HEK293T (cell line): ENCODE measurements around the gene EMC1.
A peak's percentile ranks its signal among the peaks of the same experiment; 100 is the strongest.

Source experiments
- CTCF ChIA-PET: fragments of 350-600 bp; formaldehyde crosslinking; extraction: SDS; loops from one replicate; lab custom pipeline; 2021; ENCODE audit warnings: antibody characterized with exemption, inconsistent platforms; lab: Yijun Ruan, JAX
- POLR2A ChIA-PET: fragments of 350-600 bp; formaldehyde crosslinking; extraction: SDS; loops from one replicate; lab custom pipeline; 2020; ENCODE audit warnings: antibody characterized with exemption, inconsistent platforms; lab: Yijun Ruan, JAX
- DNase-seq: peaks from one replicate; pipeline ENCODE4 v3.0.0; 2012; ENCODE audit warnings: mixed read lengths; ENCODE audit errors: extremely low spot score
- ARNT ChIP-seq: fragments of 450-650 bp; IDR thresholded peaks from 2 replicates; pipeline ENCODE4 v1.6.1; 2017; ENCODE audit warnings: mild to moderate bottlenecking
- BHLHE40 ChIP-seq: fragments of 450-650 bp; IDR thresholded peaks from 2 replicates; pipeline ENCODE4 v1.6.1; 2016; ENCODE audit warnings: mild to moderate bottlenecking, moderate library complexity, borderline replicate concordance
- CTBP1 ChIP-seq: fragments of 450-650 bp; IDR thresholded peaks from 2 replicates; pipeline ENCODE4 v1.6.1; 2016; ENCODE audit warnings: borderline replicate concordance
- ELF4 ChIP-seq: fragments of 450-650 bp; IDR thresholded peaks from 2 replicates; pipeline ENCODE4 v1.6.1; 2017; ENCODE audit warnings: antibody characterized with exemption
- FOXA1 ChIP-seq: fragments of 450-650 bp; IDR thresholded peaks from 2 replicates; pipeline ENCODE4 v1.6.1; 2016; ENCODE audit warnings: mild to moderate bottlenecking
- FOXK2 ChIP-seq: fragments of 450-650 bp; IDR thresholded peaks from 2 replicates; pipeline ENCODE4 v1.6.1; 2016; ENCODE audit warnings: mild to moderate bottlenecking
- FOXM1 ChIP-seq: fragments of 450-650 bp; IDR thresholded peaks from 2 replicates; pipeline ENCODE4 v1.6.1; 2017; ENCODE audit warnings: mild to moderate bottlenecking, borderline replicate concordance
- HDGF ChIP-seq: fragments of 450-650 bp; IDR thresholded peaks from 2 replicates; pipeline ENCODE4 v1.6.1; 2017; ENCODE audit warnings: antibody characterized with exemption, borderline replicate concordance
- L3MBTL2 ChIP-seq: fragments of 450-650 bp; conservative IDR thresholded peaks from 2 replicates; pipeline ENCODE4 v1.6.1; 2016; ENCODE audit warnings: mild to moderate bottlenecking
- LEF1 ChIP-seq: fragments of 450-650 bp; IDR thresholded peaks from 2 replicates; pipeline ENCODE4 v1.6.1; 2017; ENCODE audit warnings: mild to moderate bottlenecking, borderline replicate concordance
- NFRKB ChIP-seq: fragments of 450-650 bp; IDR thresholded peaks from 2 replicates; pipeline ENCODE4 v1.6.1; 2016; ENCODE audit warnings: mild to moderate bottlenecking, moderate library complexity
- SP1 ChIP-seq: fragments of 450-650 bp; IDR thresholded peaks from 2 replicates; pipeline ENCODE4 v1.6.1; 2017
- SUZ12 ChIP-seq: fragments of 450-650 bp; IDR thresholded peaks from 2 replicates; pipeline ENCODE4 v1.6.1; 2016; ENCODE audit warnings: mild to moderate bottlenecking
- TARDBP ChIP-seq: fragments of 450-650 bp; IDR thresholded peaks from 2 replicates; pipeline ENCODE4 v1.6.1; 2016
- ZNF384 ChIP-seq: fragments of 450-650 bp; IDR thresholded peaks from 2 replicates; pipeline ENCODE4 v1.6.1; 2016
- TF ChIP-seq, protein P1 (sequence below): fragments of 450-650 bp; IDR thresholded peaks from 2 replicates; pipeline ENCODE4 v1.6.1; 2016

EMC1 gene

DNA sequence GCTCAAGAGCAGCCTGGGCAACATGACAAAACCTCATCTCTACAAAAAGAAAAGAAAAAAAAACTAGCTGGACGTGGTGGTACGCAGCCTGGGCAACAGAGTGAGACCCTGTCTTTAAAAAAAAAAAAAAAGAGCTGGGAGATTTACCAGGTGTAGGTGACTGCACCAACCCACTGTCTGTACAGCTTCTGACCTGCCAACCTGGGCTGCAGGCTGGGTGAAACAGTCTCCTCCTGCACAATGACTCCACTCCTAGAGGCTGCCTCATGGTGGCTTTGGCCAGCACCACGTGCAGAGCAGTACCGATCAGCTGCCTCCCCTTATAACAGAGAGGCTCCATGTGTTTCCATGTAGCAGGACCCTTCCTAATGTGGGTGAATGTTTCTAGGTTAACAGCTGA is 4.0 kb upstream of the EMC1 start:
- ChIA-PET POLR2A (no interaction called here), CTCF (interaction anchor here (0.6 kb wide), 1 partner anchor 182 kb away, joined by 3 read pairs; no protein-coding TSS in a partner anchor)
- DNase-seq: no peak
- TF ChIP-seq TARDBP (no peak), ZNF384 (no peak)

DNA sequence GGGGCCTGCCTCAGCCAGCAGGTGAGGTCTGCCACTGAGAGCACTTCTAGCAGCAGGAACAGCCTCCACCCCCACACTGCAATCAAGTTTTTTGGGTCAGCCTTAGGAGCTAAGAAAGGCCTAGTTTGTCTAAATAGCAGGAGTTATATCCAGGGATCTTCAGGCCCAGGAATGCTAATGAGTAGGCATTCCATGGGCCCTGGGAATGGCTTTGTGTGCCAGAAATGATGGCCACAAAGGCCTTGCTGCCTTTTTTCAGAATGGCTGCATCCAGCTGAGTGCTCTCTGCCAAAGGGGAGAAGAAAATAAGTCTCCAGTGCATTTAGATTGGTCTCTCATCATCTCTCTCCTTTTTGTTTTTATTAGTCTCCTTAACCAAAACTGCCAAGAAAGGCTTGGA is 3.1 kb upstream of the EMC1 start:
- DNase-seq: no peak
- POLR2A ChIA-PET: no interaction called here
- TF ChIP-seq FOXA1: no peak
- no peak for TF ChIP-seq FOXM1
- no peak for TF ChIP-seq FOXK2
- TF ChIP-seq BHLHE40: no peak
- no peak for TF ChIP-seq HDGF
- TF ChIP-seq SP1: no peak
- TF ChIP-seq ARNT: no peak
- TF ChIP-seq TARDBP: no peak
- TF ChIP-seq NFRKB: no peak
- TF ChIP-seq, protein P1, sequence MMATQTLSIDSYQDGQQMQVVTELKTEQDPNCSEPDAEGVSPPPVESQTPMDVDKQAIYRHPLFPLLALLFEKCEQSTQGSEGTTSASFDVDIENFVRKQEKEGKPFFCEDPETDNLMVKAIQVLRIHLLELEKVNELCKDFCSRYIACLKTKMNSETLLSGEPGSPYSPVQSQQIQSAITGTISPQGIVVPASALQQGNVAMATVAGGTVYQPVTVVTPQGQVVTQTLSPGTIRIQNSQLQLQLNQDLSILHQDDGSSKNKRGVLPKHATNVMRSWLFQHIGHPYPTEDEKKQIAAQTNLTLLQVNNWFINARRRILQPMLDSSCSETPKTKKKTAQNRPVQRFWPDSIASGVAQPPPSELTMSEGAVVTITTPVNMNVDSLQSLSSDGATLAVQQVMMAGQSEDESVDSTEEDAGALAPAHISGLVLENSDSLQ: no peak
- no peak for TF ChIP-seq LEF1
- no peak for TF ChIP-seq CTBP1
- TF ChIP-seq ZNF384: no peak
- no peak for TF ChIP-seq ELF4
- no peak for TF ChIP-seq L3MBTL2
- no peak for TF ChIP-seq SUZ12
- CTCF ChIA-PET: no interaction called here

DNA sequence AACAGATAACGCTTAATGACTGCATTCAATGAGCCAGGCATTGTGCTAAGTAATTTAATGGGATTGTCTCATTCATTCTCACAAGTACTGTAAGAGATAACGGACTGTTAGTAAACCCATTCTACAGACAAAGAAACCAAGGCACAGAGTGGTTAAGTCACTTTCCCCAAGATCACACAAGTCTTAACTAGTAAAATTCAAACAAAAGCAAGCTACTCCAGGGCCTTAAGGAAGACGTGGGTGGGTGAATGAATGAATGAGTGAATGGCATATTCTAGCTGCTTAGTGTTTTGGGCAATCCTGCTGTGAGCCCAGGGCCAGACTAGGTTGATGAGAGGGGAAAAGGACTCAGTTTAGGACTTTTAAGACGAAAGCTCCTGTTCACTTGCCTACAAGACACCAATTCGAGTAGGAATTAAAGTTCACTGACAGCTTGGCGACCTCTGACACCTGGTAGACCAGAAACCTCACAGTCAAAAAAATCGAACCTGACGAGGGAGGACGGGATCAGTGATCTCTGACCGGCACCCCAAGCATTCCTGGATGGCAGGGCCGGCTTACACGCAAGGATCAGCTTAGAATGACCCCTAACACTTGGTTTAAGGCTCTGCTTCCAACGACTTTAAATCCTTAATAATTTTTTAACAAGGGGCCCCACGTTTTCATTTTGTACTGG is 557 bp downstream of the EMC1 start:
- TF ChIP-seq TARDBP (no peak), ELF4 (no peak), CTBP1 (no peak), FOXK2 (no peak), NFRKB (no peak), FOXM1 (no peak), LEF1 (no peak), FOXA1 (no peak), SUZ12 (no peak), L3MBTL2 (no peak), ARNT (no peak)
- TF ChIP-seq, protein P1: no peak

DNA sequence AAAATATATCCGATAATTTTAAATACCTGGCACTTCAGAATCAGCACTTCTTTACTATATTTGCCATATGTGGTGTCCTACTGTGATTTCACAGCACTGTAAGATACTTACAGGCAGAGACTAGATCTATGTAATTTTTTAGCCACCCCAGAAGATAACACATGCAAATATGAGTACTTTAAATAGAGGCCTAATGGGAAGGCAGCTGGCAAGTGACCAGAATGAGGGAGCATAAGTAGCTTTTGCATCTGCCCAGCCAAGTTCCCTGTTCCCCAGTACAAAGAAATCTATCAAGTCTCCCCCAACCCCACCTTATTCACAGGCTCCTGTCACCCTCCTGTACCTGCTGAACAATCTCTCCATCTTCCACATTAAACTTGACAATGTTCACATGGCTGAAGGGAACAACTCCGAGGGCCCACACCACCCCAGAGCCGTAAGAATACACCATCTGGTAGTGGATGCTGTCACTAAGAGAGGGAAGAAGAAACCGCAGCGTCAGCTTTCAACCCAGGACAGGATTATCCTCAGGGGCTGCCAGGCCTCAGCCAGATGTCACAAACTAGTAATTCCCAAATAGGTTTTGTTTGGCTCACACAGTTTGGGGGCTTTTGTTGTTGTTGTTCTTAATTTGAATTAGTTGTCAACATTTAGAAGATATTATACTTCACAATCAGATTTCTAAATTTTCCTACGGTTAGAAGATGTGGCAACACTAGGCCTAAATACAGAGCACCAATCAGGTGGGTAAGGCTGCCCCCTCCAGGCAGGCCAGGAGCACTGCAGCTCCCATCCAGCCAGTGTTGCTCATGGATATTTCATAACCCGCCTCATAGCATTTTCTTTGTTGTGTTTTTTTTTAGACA is 10.4 kb downstream of the EMC1 start:
- peak; percentile 79 for DNase-seq
- CTCF ChIA-PET: interaction anchor here (0.5 to 1.4 kb wide), 4 partner anchors 81 to 800 kb away, joined by 3 to 4 read pairs (median 3); no protein-coding TSS in a partner anchor
- TF ChIP-seq, protein P1: no peak
- TF ChIP-seq TARDBP (no peak), CTBP1 (no peak), FOXK2 (no peak), NFRKB (no peak), LEF1 (no peak), L3MBTL2 (no peak), ARNT (no peak), BHLHE40 (no peak), FOXA1 (no peak), SP1 (no peak), ZNF384 (no peak), FOXM1 (no peak)
- POLR2A ChIA-PET: interaction anchor here (2.4 kb wide), 1 partner anchor 10 kb away, joined by 11 read pairs; the partner anchor contains the start of genes EMC1 and MRTO4

More for the DNA sequence above, 557 bp downstream of the EMC1 start:
- ChIA-PET CTCF (interaction anchor here (0.6 kb wide), 1 partner anchor 390 kb away, joined by 3 read pairs; no protein-coding TSS in a partner anchor), POLR2A (interaction anchor here (1.1 to 2.2 kb wide), 8 partner anchors 9 to 43 kb away, joined by 3 to 12 read pairs (median 4); no protein-coding TSS in a partner anchor)
- peak; percentile 30 for DNase-seq

DNA sequence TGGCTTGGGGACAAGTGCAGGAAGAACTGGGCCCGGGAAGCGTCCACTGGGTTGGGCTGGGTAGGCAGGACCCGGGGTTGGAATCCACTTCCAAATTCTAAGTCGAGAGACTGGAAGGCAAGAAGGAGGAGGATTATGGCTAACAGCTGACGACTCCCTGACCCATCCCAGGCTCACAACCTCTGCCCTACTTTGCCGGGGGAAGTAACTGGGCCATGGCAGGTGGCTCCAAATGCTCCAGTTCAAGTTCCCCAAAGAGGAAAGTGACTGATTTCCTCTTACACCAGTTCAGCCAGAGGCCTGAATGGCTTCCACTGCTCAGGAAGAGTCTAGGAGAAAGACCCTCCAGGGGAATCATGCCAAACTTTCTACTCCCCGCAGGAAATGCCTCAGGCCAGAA is 11.4 kb downstream of the EMC1 start:
- no peak for DNase-seq
- POLR2A ChIA-PET: no interaction called here
- CTCF ChIA-PET: no interaction called here
- TF ChIP-seq ZNF384: no peak
- TF ChIP-seq FOXA1: no peak
- TF ChIP-seq CTBP1: no peak
- TF ChIP-seq FOXM1: no peak
- TF ChIP-seq, protein P1: no peak
- TF ChIP-seq SUZ12: no peak
- no peak for TF ChIP-seq L3MBTL2
- TF ChIP-seq NFRKB: no peak
